GM21526 (cell line): ENCODE results near the gene HMG20B.
"Not testable (repeated sequence)": the region's sequence is repeated elsewhere in the genome, so short reads cannot be mapped to it uniquely, and the experiment has no call there.

Experiments used
- ATAC-seq: cut with Tn5 transposase; IDR thresholded peaks from one replicate; pipeline ENCODE4 v1.9.1; 2021; ENCODE audit warnings: moderate library complexity; ENCODE audit not compliant: unreplicated experiment, low FRiP score

HMG20B gene

GRCh38 chr19:3578390-3578789, 5.6 kb downstream of the HMG20B start:
- no peak for ATAC-seq

GRCh38 chr19:3580156-3580934, 7.6 kb downstream of the HMG20B start:
- ATAC-seq, result no peak

GRCh38 chr19:3581792-3582191, 9.0 kb downstream of the HMG20B start:
- not testable (repeated sequence) for ATAC-seq

- ATAC-seq, result not testable (repeated sequence)
These were observed 11.5 kb downstream of the HMG20B start for GRCh38 chr19:3584036-3584802.

- ATAC-seq, result no peak
These were observed 12.8 kb downstream of the HMG20B start, which contains the start of gene GIPC3 for GRCh38 chr19:3585301-3586126. TSS of gene GIPC3 (plus strand) at chr19:3585478. CDS start at chr19:3585598, 120 bp downstream.

GRCh38 chr19:3586127-3586626, 13.4 kb downstream of the HMG20B start:
- no peak for ATAC-seq

GRCh38 chr19:3586707-3587346, 14.1 kb downstream of the HMG20B start:
- ATAC-seq, result no peak

- ATAC-seq, result no peak
These were observed 16.7 kb downstream of the HMG20B start for GRCh38 chr19:3589439-3589838.

- no peak for ATAC-seq
These were observed 17.2 kb downstream of the HMG20B start for GRCh38 chr19:3589949-3590348.

GRCh38 chr19:3590991-3591659, 18.4 kb downstream of the HMG20B start:
- no peak for ATAC-seq

GRCh38 chr19:3591876-3592613, 19.3 kb downstream of the HMG20B start:
- no peak for ATAC-seq

- ATAC-seq, result no peak
These were observed 20.4 kb downstream of the HMG20B start for GRCh38 chr19:3593156-3593555.

GRCh38 chr19:3595521-3596061, 22.8 kb downstream of the HMG20B start:
- no peak for ATAC-seq

GRCh38 chr19:3599776-3600187, 27.0 kb downstream of the HMG20B start:
- no peak for ATAC-seq

GRCh38 chr19:3601021-3601420, 28.3 kb downstream of the HMG20B start:
- ATAC-seq, result no peak

GRCh38 chr19:3603121-3603811, 30.5 kb downstream of the HMG20B start:
- no peak for ATAC-seq

- no peak for ATAC-seq
These were observed 31.7 kb downstream of the HMG20B start for GRCh38 chr19:3604227-3604986.
